Loucy (cell line): ENCODE results near the gene FAM107B.
"Not testable (repeated sequence)": the region's sequence is repeated elsewhere in the genome, so short reads cannot be mapped to it uniquely, and the experiment has no call there.

Experiments
- H2AFZ ChIP-seq: fragments of 200-600 bp; sonication (generic); 2 replicates; pipeline ENCODE4 v1.6.0; 2016; ENCODE audit warnings: antibody characterized with exemption, mild to moderate bottlenecking, low read length, moderate library complexity
- H3F3A ChIP-seq: fragments of 200-600 bp; 2 replicates; pipeline ENCODE4 v1.6.0; 2016; ENCODE audit warnings: antibody characterized with exemption, low read depth, mild to moderate bottlenecking
- H3K27me3 ChIP-seq: fragments of 200-600 bp; sonication (generic); 2 replicates; pipeline ENCODE4 v1.6.1; 2014; ENCODE audit warnings: low read length, mild to moderate bottlenecking; ENCODE audit not compliant: insufficient read depth, poor library complexity, severe bottlenecking
- H3K36me3 ChIP-seq: fragments of 200-600 bp; sonication (generic); 2 replicates; pipeline ENCODE4 v1.6.1; 2016; ENCODE audit warnings: low read length; ENCODE audit not compliant: insufficient read depth
- H3K4me1 ChIP-seq: fragments of 200-600 bp; sonication (generic); 2 replicates; pipeline ENCODE4 v1.5.1; 2014; ENCODE audit warnings: low read length, mild to moderate bottlenecking; ENCODE audit not compliant: insufficient read depth, poor library complexity, severe bottlenecking
- H3K4me2 ChIP-seq: fragments of 200-600 bp; sonication (generic); 2 replicates; pipeline ENCODE4 v1.6.0; 2014; ENCODE audit warnings: antibody characterized with exemption, low read length, low read depth, mild to moderate bottlenecking; ENCODE audit not compliant: poor library complexity, severe bottlenecking
- H3K4me3 ChIP-seq: fragments of 200-600 bp; sonication (generic); 2 replicates; pipeline ENCODE4 v1.5.1; 2014; ENCODE audit warnings: low read length, mild to moderate bottlenecking, mixed read lengths; ENCODE audit not compliant: poor library complexity, severe bottlenecking
- H3K79me2 ChIP-seq: fragments of 200-600 bp; sonication (generic); 2 replicates; pipeline ENCODE4 v1.6.1; 2014; ENCODE audit warnings: low read length; ENCODE audit not compliant: insufficient read depth
- H3K9ac ChIP-seq: fragments of 200-600 bp; sonication (generic); 2 replicates; pipeline ENCODE4 v1.6.0; 2014; ENCODE audit warnings: mild to moderate bottlenecking, low read depth, low read length, moderate library complexity; ENCODE audit not compliant: poor library complexity, severe bottlenecking
- H3K9me2 ChIP-seq: fragments of 200-600 bp; sonication (generic); replicated peaks from 2 replicates; pipeline ENCODE4 v1.6.1; 2016; ENCODE audit warnings: low read depth, low read length, mixed read lengths
- H3K9me3 ChIP-seq: fragments of 200-600 bp; sonication (generic); 2 replicates; pipeline ENCODE4 v1.6.1; 2014; ENCODE audit warnings: mild to moderate bottlenecking, antibody characterized with exemption, low read length, low read depth; ENCODE audit not compliant: insufficient read depth
- H4K20me1 ChIP-seq: fragments of 200-600 bp; sonication (generic); 2 replicates; pipeline ENCODE4 v1.6.0; 2014; ENCODE audit warnings: antibody characterized with exemption, low read length, mild to moderate bottlenecking; ENCODE audit not compliant: insufficient read depth, poor library complexity, severe bottlenecking
- CTCF ChIP-seq: fragments of 200-600 bp; sonication (generic); conservative IDR thresholded peaks from 2 replicates; pipeline ENCODE4 v1.5.1; 2014; ENCODE audit warnings: mild to moderate bottlenecking, antibody characterized with exemption, low read length
- EZH2phosphoT487 ChIP-seq: fragments of 200-600 bp; IDR thresholded peaks from 2 replicates; pipeline ENCODE4 v1.6.1; 2018; ENCODE audit warnings: antibody characterized with exemption, mild to moderate bottlenecking, moderate library complexity, borderline replicate concordance

FAM107B gene

GRCh38 chr10:14712991-14713424 lies 61.7 kb downstream of the FAM107B start:
- Histone ChIP-seq H3K79me2 (no peaks in the 10 kb centered on the region), H3K36me3 (no peaks in the 10 kb centered on the region), H3K4me3 (no peak overlapping the region), H4K20me1 (no peaks in the 10 kb centered on the region), H3K4me1 (no peaks in the 10 kb centered on the region), H3F3A (no peaks in the 10 kb centered on the region), H3K9me3 (no peaks in the 10 kb centered on the region), H3K9ac (no peak overlapping the region), H3K9me2 (no peaks in the 10 kb centered on the region), H3K4me2 (no peak overlapping the region), H2AFZ (no peak overlapping the region), H3K27me3 (no peaks in the 10 kb centered on the region)
- no peak for TF ChIP-seq CTCF
- TF ChIP-seq EZH2phosphoT487, result no peak

GRCh38 chr10:14709344-14709743 lies 65.4 kb downstream of the FAM107B start:
- H4K20me1 ChIP-seq, H3K9me3 ChIP-seq, H3K4me3 ChIP-seq, H3K9ac ChIP-seq, H3K9me2 ChIP-seq, H3K4me1 ChIP-seq, H3F3A ChIP-seq, H2AFZ ChIP-seq, H3K79me2 ChIP-seq, H3K4me2 ChIP-seq, H3K36me3 ChIP-seq, H3K27me3 ChIP-seq: not testable (repeated sequence)

GRCh38 chr10:14707481-14707880 lies 67.2 kb downstream of the FAM107B start:
- no peaks in the 10 kb centered on the region for H3K9me2 ChIP-seq
- H4K20me1 ChIP-seq, result no peaks in the 10 kb centered on the region
- no peaks in the 10 kb centered on the region for H3K79me2 ChIP-seq
- H3K9ac ChIP-seq, result no peak overlapping the region
- no peak overlapping the region for H3K4me2 ChIP-seq
- no peaks in the 10 kb centered on the region for H3K4me1 ChIP-seq
- H3K9me3 ChIP-seq, result no peaks in the 10 kb centered on the region
- no peak overlapping the region for H3K4me3 ChIP-seq
- no peaks in the 10 kb centered on the region for H3F3A ChIP-seq
- H3K36me3 ChIP-seq, result no peaks in the 10 kb centered on the region
- no peaks in the 10 kb centered on the region for H3K27me3 ChIP-seq
- TF ChIP-seq EZH2phosphoT487 (no peak), CTCF (no peak)
- H2AFZ ChIP-seq, result no peak overlapping the region

- H3K9me2 ChIP-seq, result no peaks in the 10 kb centered on the region
- no peak overlapping the region for H3K4me3 ChIP-seq
- H2AFZ ChIP-seq, result no peak overlapping the region
- H4K20me1 ChIP-seq, result no peaks in the 10 kb centered on the region
- TF ChIP-seq EZH2phosphoT487 (no peak), CTCF (no peak)
- no peaks in the 10 kb centered on the region for H3K9me3 ChIP-seq
- H3K36me3 ChIP-seq, result no peaks in the 10 kb centered on the region
- H3K4me1 ChIP-seq, result no peaks in the 10 kb centered on the region
- H3K4me2 ChIP-seq, result no peak overlapping the region
- H3K9ac ChIP-seq, result no peak overlapping the region
- H3K79me2 ChIP-seq, result no peaks in the 10 kb centered on the region
- no peaks in the 10 kb centered on the region for H3F3A ChIP-seq
- no peaks in the 10 kb centered on the region for H3K27me3 ChIP-seq
Observed at GRCh38 chr10:14705548-14706230, 69.0 kb downstream of the FAM107B start.
